SIG-M5 (cell line): ENCODE results near the gene RIN1.
A peak's percentile ranks its signal among the peaks of the same experiment; 100 is the strongest.
"Not testable (repeated sequence)": the region's sequence is repeated elsewhere in the genome, so short reads cannot be mapped to it uniquely, and the experiment has no call there.

Experiments
- DNase-seq: peaks from one replicate; lab custom pipeline; 2025; lab: John Stamatoyannopoulos, UW

Gene RIN1, protein sequence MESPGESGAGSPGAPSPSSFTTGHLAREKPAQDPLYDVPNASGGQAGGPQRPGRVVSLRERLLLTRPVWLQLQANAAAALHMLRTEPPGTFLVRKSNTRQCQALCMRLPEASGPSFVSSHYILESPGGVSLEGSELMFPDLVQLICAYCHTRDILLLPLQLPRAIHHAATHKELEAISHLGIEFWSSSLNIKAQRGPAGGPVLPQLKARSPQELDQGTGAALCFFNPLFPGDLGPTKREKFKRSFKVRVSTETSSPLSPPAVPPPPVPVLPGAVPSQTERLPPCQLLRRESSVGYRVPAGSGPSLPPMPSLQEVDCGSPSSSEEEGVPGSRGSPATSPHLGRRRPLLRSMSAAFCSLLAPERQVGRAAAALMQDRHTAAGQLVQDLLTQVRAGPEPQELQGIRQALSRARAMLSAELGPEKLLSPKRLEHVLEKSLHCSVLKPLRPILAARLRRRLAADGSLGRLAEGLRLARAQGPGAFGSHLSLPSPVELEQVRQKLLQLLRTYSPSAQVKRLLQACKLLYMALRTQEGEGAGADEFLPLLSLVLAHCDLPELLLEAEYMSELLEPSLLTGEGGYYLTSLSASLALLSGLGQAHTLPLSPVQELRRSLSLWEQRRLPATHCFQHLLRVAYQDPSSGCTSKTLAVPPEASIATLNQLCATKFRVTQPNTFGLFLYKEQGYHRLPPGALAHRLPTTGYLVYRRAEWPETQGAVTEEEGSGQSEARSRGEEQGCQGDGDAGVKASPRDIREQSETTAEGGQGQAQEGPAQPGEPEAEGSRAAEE

DNA sequence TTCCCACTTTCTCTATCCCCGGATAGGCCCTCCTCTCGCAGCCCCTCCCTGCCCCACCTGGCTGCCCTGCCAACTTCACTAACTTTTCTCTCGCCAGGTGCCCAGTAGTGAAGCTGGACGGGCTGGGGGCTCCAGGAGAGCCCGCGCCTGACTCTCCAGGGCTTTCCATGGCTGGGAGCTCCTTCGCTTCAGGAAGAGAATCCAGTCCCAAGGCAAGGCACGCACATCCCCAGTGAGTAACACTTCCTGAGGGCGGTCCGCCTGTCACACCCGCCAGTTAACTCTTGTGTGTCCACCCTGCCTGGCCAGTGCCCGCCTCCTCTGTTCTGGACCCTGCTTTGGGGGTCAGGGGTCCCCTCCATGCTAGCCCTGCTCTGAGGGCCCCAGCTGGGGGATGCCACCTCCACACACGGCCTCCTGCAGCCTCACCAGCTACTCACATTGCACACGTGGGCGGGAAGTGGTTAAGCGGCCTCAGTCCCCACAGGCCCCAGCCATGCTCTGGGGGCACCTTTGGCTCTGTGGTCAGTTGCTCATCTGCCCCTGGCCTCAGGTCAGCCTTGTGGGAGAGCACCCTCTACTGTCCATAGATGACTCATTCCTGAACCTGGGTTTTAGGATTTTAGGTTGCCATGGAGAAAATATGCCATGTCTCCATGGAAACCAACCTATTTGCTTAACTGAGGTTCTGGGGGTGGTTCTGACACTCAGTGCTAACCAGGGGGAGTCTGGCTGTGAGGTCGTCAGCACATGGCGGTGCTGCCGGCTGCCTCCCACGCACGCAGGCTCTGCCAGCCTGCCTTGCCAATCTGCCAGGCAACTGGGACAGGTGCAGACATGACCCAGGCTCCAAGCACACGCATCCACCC is at the start of gene RIN1:
RIN1 (minus strand) TSS at position 201 of the 869 bp plus-strand sequence; CDS start at position 169, 32 bp downstream.
- no peak for DNase-seq

- DNase-seq = not testable (repeated sequence)
Observed at GRCh38 chr11:66384316-66384715, 48.1 kb upstream of the RIN1 start.

GRCh38 chr11:66380264-66380663 is 44.0 kb upstream of the RIN1 start:
- not testable (repeated sequence) for DNase-seq

- not testable (repeated sequence) for DNase-seq
Observed at GRCh38 chr11:66373690-66374287, 37.6 kb upstream of the RIN1 start.

DNA sequence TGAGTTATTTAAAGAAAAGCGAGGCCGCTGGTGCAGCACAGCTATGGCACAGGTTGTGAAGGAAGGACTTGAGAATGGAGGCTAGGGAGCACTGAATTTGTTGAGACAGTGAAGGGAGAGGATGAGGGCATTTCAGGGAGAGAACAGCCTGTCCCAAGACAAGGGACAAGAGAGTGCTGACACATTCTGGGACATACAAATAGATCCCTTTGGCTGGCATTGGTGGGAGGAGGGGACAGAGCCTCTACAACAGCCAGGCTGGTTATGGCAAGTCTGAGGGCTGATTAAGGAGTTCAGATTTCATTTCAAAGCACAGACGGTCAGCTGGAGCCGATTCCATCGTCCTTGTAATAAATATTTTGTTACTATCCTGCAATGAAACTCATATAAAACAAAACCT is 37.0 kb upstream of the RIN1 start:
- DNase-seq = no peak

- peak; percentile 50 for DNase-seq
Observed at GRCh38 chr11:66371627-66372415, 35.6 kb upstream of the RIN1 start, which contains the start of gene SLC29A2. Gene SLC29A2, minus strand, starts transcription at chr11:66371760. Its CDS starts 169 bp downstream, at chr11:66371591.

DNA sequence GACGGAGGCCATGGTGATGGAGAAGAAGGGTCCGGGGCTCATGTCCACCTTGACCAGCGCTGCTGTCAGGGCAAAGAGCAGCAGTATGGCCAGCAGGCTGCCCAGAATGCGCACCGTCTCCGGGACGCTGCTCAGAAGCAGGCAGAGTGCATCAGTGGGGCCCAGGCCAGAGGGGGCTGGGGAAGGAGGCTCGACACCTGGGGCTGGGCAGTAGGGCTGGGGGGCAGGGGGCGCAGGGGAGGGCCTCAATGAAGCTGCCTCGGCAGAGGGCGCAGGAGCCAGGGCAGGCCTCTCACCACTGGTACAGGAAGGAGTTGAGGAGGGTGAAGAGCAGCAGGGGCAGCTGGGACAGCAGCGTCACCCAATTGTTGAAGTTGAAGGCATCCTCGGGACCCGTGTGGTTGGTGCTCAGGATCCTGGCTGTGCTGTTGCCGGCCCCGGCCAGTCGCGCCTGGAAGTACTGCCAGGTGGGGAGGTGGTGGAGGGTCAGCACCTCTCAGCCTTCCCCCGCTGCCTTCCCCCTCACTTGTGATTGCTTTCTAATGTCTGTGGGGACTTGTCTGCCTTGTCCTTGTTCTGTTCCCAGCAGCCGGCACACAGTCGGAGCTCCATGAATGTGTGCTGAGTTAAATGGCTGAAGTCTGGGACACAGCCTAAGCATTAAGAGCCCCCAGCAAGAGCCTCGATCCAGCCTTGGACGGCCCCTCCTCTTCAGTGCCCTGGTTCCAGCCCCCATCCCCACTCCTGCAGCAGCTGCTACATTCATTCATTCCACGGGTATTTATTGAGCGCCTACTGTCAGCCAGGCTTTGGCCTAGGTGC is 33.0 kb upstream of the RIN1 start:
- no peak for DNase-seq

DNA sequence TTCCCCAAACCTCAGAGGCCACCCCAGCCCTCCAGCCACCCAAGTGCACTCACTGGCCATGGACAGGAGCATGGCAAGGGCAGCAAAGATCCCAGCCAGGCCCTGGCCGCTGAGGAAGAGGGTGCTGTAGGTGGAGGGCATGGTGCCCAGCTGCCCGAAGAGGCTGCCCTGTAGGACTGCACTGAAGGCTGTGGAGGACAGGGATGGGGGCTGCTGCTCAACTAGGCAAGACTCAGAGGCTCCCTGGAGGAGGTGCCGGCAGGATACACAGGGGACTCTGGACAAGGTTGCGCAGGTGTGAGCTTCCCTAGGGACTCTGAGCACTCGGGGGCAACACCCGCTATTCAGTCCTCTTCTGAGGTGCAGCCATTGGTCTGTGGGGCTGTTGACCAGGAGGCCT is 32.2 kb upstream of the RIN1 start:
- no peak for DNase-seq

- no peak for DNase-seq
Observed at GRCh38 chr11:66367561-66368312, 31.5 kb upstream of the RIN1 start.

DNA sequence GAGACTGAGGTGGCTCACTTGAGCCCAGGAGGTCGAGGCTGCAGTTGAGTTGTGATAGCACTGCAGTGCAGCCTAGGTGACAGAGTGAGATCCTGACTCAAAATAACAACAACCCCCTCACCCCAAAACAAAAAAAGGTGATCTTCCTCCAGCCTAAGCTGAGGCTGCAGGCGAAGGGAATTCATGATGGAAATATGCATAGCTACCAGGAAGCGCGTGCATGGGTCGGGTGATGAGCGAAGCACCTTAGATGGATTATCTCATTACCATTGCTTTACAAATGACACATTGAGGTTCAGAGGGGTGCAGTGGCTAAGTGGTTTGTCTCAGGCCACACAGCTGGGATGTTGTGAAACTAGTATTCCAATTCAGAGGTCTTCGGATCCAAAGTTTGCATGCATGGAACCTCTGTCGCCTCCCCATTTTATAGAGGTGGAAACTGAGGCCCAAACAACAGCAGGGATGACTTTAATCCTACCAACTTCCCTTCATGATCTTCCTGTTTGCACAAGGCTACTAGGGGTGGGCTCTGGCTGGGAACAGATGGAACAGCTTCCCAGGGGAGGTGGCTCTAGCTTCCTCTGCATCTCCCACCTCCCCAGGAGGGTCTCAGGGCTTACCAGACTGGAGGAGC is 30.7 kb upstream of the RIN1 start:
- DNase-seq = no peak

DNA sequence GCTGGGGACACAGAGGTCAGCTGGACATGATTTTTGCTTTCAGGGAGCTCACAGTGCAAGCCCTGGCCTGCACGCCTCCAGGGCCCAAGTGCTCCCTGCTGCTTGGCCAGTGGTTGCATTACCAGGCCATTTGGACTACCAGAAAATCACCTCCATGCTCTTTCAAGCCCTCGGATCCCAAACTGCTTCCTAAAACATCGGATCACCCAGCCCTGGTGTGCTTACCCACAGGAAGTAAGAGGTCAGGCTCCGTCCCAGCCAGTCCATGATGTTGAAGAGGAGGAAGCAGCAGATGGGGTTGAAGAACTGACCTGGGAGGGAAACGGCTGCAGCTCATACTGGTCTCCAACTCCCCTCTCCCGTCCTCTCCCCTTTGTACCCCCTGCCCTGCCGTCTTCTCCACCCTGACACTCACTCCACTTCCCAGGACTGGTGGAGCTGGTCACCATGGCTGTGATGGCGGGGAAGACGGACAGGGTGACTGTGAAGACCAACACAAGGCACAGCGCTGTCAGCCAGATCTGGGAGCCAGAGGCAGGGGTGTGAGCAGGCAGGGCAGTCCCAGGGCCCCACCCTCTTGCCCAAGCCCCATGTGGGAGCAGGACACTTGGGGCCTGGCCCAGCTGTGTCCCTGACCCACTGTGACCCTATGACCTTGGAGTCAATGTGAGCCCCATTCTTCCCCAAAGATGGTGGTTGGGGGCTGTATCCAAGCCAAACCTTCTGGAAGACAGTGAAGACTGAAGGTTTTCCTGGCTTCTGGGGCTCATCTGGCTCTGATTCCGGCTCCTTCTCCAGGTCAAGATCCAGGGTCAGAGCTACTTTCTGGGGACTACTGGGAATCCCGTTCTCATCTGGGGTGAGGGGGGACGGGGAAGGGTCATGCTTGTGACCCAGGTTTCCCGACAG is 29.7 kb upstream of the RIN1 start:
- DNase-seq = no peak

- no peak for DNase-seq
Observed at GRCh38 chr11:66365166-66365565, 28.9 kb upstream of the RIN1 start.

GRCh38 chr11:66363805-66364535 is 27.7 kb upstream of the RIN1 start:
- no peak for DNase-seq

DNA sequence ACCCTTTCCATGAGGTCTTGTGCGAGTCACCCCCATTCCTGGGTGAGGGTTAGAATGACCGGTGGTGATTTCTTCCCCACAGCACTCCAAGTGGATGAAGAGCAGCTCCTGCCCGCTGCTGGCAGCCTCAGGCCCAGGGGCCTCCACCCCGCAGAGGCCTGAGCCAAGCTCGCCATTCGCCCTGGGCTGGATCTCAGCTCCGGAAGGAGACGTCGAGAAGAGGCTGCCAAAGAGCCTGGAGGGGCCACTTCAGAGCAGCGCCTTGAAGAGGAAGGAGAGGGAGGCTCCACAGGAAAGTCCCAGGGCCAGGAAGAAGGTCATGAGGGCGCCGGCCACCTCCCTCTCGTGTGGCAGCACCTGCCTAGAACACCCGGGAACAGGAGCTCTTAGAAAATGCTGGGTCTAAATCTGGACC is 27.0 kb upstream of the RIN1 start:
- DNase-seq = no peak

DNA sequence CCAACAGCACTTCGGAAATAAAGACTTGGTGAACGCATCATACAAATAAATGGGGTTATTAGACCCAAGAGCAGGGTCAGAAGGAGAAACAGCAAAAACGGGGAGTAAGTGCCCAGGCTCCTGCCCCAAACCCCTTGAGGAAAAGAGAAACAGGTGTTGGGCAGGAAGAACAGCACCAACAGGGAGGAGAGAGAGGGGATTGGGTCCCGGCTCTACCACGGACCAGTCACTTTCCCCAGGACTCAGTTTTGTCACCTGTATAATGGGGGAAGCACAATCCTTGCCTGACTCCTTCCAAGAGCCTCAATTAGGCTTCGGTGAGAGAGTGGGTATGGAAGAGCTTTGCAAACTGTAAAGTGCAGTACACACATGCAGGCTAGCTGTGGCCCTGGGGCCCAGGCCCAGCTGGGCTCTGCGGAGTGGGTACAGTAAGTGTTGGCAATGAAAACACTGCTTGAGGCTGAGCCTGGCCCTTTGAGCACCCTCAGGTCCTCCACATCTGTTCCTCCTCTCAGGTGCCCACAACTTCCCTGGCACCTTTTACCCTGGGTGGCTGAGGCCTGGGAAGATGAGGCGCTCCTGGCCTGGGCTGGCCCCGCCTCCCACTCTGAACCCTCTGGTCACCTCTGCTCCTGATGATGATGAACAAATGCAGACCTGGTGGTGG is 26.4 kb upstream of the RIN1 start:
- no peak for DNase-seq

DNA sequence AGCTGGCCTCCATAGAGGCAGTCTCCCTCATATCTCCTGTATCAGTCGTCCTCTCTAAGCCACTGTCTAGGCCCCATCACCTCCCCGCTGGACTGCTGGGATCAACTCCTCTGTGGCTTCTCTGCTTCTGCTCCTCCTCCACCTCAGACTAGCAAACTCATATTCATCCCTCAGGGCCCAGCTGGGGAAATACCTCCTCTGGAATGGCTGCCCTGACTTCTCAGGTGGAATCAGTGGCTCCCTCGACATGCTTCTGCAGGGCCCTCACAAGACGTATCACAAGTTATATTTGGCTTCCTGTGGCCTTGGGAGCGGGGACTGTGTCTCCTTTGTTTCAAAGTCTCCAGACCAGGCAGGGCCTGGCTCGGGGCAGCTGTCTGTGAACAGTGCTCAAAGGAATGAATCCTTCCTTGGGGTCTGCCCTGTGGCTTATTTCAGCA is 25.3 kb upstream of the RIN1 start:
- DNase-seq = no peak
